HT-29 (cell line): Measurements from ENCODE around the gene PDLIM7. TPM values are rescaled to one million over a fixed set of nuclear protein-coding genes. Genes with fewer than 3 reads are reported as not detected.

Source experiments
- DNase-seq: peaks from one replicate; pipeline ENCODE4 v3.0.0-alpha.2; 2015; ENCODE audit warnings: low spot score
- total RNA-seq: library from RNA; depleted of rRNA; stranded (reverse); fragments of >200 nt; shearing (Covaris generic); gene quantifications from 2 replicates; pipeline ENCODE4 v1.2.3, GENCODE V29; 2014

PDLIM7 gene
- total RNA-seq, 1 experiment from 2014 or later: 32.2 TPM

- DNase-seq: no peak
Measured at GRCh38 chr5:177507596-177508220, 10.3 kb upstream of the PDLIM7 start.

- peak; percentile 29 for DNase-seq
Measured at GRCh38 chr5:177507165-177507564, 9.8 kb upstream of the PDLIM7 start.

- no peak for DNase-seq
Measured at GRCh38 chr5:177505075-177505474, 7.7 kb upstream of the PDLIM7 start.

GRCh38 chr5:177504086-177505056 lies 7.0 kb upstream of the PDLIM7 start:
- no peak for DNase-seq

GRCh38 chr5:177503351-177504085 lies 6.1 kb upstream of the PDLIM7 start:
- DNase-seq: no peak

- no peak for DNase-seq
Measured at GRCh38 chr5:177502886-177503285, 5.5 kb upstream of the PDLIM7 start.

- no peak for DNase-seq
Measured at GRCh38 chr5:177501874-177502678, 4.7 kb upstream of the PDLIM7 start.

GRCh38 chr5:177500685-177501522 lies 3.5 kb upstream of the PDLIM7 start:
- peak; percentile 95 for DNase-seq

GRCh38 chr5:177499842-177500241 lies 2.4 kb upstream of the PDLIM7 start:
- no peak for DNase-seq

- DNase-seq: no peak
Measured at GRCh38 chr5:177498013-177498787, 796 bp upstream of the PDLIM7 start.

- no peak for DNase-seq
Measured at GRCh38 chr5:177496727-177497291, 595 bp downstream of the PDLIM7 start.

- DNase-seq: peak; percentile 64
Measured at GRCh38 chr5:177496070-177496726, 1.2 kb downstream of the PDLIM7 start.

- DNase-seq: no peak
Measured at GRCh38 chr5:177495243-177496060, 2.0 kb downstream of the PDLIM7 start.

GRCh38 chr5:177494346-177495195 lies 2.8 kb downstream of the PDLIM7 start:
- DNase-seq: peak; percentile 32

GRCh38 chr5:177493795-177494345 lies 3.5 kb downstream of the PDLIM7 start:
- no peak for DNase-seq

GRCh38 chr5:177492841-177493240 lies 4.6 kb downstream of the PDLIM7 start:
- DNase-seq: no peak
